GM19238 (cell line): ENCODE data around the gene EEF1AKMT4.
"Not testable (repeated sequence)": the region's sequence is repeated elsewhere in the genome, so short reads cannot be mapped to it uniquely, and the experiment has no call there.

Experiments
- DNase-seq: peaks from one replicate; pipeline ENCODE4 v3.0.0; 2011; ENCODE audit warnings: low spot score; ENCODE audit not compliant: insufficient read length

The EEF1AKMT4 gene

DNA sequence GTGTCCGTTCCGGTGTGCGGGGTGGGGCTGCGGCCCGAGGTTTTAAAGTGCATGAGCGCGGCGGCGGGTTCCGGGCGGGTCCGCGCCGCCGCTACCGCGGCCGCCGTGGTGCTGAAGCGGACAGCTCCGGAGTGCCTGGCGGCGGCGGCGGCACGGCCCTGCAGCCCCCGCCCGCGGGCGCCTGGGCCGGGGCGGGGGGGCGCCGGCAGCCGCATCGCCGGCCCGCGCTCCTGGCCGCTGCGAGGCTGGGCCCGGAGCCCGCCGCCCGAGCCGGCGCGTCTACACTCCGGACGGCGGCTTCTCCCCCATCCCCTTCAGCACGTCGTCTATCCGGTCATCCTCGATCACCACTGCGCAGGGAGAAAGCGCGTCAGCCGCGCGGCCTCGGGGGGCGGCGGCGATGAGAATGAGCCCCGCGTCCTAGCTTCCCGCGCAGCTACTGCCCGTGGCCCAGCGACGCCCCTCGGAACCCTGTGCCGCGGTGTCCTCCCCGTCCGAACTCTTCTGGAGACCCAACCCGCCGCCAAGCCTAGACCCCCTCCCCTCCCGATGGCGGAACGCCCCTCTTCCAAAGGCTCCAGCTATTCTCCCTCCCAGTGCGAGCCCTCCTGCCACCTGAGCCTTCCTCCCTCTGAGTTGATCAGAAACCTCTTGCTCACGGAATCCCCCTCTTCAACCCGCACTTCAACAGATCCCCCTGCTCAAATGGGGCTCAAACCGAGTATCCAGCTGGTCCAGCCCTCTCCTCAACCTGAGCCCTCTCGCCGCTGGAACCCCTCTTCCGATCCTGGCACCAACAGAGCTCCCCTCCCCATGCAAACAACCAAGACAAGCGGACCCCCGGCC, 10.6 kb downstream of the EEF1AKMT4 start:
- DNase-seq: peak; percentile 65

GRCh38 chr3:184260724-184261269, 11.3 kb downstream of the EEF1AKMT4 start:
- DNase-seq: no peak

- peak; percentile 77 for DNase-seq
Measured at GRCh38 chr3:184261270-184261853, 11.9 kb downstream of the EEF1AKMT4 start, which contains the start of gene CAMK2N2. TSS of gene CAMK2N2 (minus strand) at chr3:184261553. CDS start at chr3:184261285, 268 bp downstream.

DNA sequence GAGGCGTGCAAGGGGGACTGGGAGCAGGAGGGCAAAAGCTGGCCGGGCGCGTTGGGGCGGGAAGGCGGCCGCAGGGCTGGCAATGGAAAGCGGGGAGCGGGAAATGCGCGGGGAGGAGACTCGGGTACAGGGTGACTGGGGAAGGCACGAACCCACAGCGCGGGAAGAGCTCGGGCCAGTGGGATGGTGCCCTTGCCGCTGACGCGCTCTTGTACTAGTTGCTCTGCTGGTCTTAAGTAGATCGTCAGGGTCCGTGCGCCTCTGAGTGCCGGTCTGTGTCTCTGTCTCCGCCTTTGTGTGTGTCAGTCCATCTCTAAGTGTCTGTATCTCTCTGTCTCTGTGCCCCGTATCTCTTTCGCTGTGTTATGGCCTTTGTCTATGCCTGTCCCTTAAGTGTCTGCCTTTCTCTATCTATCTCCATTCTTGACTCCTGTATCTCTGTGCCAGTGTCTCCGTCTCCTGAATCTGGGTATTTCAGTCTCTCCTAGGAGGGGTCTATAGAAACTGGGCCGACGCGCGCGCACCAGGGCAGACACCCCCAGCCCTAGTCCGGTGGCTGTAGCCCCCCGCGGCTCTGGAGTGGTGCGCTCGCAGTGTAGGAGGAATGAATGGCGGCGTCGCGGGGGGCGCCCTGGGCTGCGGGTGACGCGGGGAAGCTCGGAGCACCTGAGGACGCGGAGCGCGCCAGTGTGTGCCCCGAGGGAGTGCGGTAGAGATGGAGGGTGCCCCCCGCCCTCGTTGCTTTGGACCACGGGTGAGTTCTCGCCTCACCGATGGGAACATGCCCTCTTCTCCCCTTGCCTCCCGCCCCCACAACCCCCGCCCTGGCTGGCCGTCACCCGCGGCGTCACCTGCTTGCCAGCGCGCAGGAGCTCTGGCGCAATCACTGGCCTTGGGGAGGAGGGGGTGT, 12.6 kb downstream of the EEF1AKMT4 start:
- DNase-seq: no peak

DNA sequence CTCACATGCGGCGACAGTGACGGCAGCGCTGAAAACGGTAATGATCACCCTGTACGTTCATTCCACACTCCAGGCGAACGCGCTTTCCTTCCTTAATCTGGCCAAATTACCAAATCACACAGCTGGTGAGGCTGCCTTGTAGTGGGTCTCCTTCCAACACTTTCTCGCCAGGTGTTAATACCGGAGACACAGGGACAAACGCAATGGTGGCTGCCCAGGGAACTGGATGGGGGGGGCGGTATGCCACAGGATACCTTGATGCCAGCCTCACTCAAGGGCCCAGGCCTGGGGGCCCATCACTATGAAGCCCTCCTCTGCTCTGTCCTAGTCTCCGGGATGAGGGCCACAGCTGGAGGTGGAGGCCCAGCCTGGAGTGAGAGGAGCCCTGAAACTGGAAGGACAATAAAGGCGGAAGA, 13.3 kb downstream of the EEF1AKMT4 start:
- no peak for DNase-seq

- DNase-seq: not testable (repeated sequence)
Measured at GRCh38 chr3:184267249-184267648, 17.8 kb downstream of the EEF1AKMT4 start.

DNA sequence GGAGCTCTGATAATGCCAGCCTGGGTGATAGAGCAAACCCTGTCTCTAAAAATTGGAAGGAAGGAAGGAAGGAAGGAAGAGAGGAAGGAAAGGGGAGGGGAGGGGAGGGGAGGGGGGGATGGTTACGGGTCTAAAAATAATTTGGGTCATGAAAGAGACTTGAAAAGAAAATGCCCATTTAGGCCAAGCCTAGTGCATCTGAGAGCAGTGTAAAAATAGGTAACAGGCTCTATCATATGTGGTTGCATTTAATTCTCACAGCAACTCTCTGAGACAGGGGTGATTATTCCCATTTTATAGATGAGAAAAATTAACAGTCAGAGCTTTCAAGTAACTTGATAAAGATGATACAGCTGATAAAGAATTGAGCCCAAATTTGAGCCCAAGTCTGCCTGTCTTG, 22.8 kb downstream of the EEF1AKMT4 start:
- no peak for DNase-seq

- DNase-seq: no peak
Measured at GRCh38 chr3:184275381-184275701, 25.9 kb downstream of the EEF1AKMT4 start.

- no peak for DNase-seq
Measured at GRCh38 chr3:184275961-184276910, 26.8 kb downstream of the EEF1AKMT4 start, which contains the start of gene ECE2. TSS of gene ECE2 (plus strand) at chr3:184276022. CDS start at chr3:184276154, 132 bp downstream.

DNA sequence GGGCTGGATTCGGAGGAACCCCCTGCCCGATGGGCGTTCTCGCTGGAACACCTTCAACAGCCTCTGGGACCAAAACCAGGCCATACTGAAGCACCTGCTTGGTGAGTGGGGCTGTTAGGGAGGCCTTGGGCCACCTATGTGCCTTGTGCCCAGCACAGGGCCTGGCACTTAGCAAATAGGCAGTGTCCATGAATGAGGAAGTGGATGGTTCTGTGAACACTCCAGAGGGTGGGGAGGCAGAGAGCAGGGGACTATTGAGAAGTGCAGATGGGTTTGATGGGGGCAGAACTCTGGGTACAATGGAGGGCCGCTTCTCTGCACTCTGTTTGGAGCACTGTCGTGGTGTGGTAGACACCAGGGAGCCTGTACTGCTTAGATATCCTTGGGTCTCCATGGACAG, 27.9 kb downstream of the EEF1AKMT4 start:
- no peak for DNase-seq

- no peak for DNase-seq
Measured at GRCh38 chr3:184282941-184283340, 33.5 kb downstream of the EEF1AKMT4 start.

DNA sequence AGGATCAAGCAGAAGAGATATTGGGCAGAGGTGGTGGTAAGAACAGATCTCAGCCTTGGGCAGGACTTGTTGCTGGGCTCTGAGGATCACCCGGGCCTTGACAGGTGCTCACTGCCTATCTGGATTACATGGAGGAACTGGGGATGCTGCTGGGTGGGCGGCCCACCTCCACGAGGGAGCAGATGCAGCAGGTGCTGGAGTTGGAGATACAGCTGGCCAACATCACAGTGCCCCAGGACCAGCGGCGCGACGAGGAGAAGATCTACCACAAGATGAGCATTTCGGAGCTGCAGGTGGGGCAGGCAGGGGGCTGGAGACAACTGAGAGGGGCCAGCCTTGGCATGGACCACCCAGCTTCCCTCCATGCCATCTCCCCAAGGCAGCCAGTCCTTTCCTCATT, 34.2 kb downstream of the EEF1AKMT4 start:
- DNase-seq: no peak

- no peak for DNase-seq
Measured at GRCh38 chr3:184284696-184285095, 35.2 kb downstream of the EEF1AKMT4 start.

- peak; percentile 61 for DNase-seq
Measured at GRCh38 chr3:184289426-184289938, 40.0 kb downstream of the EEF1AKMT4 start.

DNA sequence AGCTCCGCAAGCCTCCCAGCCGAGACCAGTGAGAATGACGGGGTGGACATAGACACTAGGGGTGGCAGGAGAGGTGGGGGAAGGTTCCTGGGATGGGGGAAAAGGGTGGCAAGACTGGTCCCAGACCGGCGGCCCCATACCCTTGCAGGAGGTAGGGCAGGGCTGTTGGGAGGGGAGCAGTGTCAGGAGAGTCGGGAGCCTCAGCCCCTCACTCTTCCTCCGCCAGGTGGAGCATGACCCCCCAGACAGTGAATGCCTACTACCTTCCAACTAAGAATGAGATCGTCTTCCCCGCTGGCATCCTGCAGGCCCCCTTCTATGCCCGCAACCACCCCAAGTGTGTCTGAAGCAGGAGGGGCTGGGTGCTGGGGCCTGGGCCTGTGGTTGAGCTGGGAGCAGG, 40.9 kb downstream of the EEF1AKMT4 start:
- no peak for DNase-seq

- no peak for DNase-seq
Measured at GRCh38 chr3:184291044-184291737, 41.7 kb downstream of the EEF1AKMT4 start.

DNA sequence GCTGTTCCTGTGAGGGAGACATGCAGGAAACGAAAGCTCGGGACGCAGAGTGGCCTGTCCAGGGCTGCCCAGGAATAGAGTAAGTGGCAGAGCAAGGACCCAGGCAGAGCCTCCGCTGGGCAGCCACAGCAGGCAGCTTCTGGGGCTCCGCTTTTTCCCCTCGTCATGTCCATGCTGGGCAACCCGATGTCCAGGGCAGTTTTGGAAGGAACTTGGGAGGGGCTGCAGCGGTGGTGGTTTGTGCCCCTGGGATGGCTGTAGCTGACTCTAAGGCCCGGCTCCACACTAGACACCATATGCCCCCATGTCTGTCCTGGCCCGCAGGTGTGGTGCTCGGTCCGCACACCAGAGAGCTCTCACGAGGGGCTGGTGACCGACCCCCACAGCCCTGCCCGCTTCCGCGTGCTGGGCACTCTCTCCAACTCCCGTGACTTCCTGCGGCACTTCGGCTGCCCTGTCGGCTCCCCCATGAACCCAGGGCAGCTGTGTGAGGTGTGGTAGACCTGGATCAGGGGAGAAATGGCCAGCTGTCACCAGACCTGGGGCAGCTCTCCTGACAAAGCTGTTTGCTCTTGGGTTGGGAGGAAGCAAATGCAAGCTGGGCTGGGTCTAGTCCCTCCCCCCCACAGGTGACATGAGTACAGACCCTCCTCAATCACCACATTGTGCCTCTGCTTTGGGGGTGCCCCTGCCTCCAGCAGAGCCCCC, 42.4 kb downstream of the EEF1AKMT4 start:
- no peak for DNase-seq

DNA sequence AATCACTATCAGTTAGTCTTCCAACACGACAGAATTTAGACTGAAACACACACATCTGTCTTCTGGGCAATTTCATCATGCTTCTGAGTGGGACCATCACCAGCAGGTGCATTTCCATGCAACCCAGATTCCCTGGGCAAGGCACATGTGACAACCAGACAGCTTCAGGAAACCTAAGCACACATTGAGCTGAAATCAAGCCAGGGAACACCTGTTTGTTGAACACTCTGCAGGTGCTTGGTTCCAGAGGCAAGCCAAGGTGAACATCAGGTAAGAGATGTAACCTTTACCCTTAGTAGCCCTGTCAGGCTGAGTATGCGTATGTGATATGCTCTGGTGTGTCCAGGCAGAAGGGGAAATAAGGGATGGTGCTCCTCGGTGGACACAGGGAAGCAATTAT, 46.3 kb downstream of the EEF1AKMT4 start:
- no peak for DNase-seq

- DNase-seq: no peak
Measured at GRCh38 chr3:184296616-184297015, 47.1 kb downstream of the EEF1AKMT4 start.
